Sciatic nerve (tissue), 2 donors: ENCODE results near the gene PLPPR3. TPM values are rescaled to one million over a fixed set of nuclear protein-coding genes. Genes with fewer than 3 reads are reported as not detected.
A peak's percentile ranks its signal among the peaks of the same experiment; 100 is the strongest.

Experiments used
- ATAC-seq: fragments of 200-7000 bp; cut with Tn5 transposase; one replicate; pipeline ENCODE4 v1.9.1; 2020; ENCODE audit warnings: mild to moderate bottlenecking, moderate library complexity
- DNase-seq: peaks from one replicate; pipeline ENCODE4 v3.0.0-alpha.2; 2020; ENCODE audit warnings: low spot score
- intact Hi-C: fragments of 100-400 bp; cut with DNase I; formaldehyde crosslinking; loops from one replicate; pipeline ENCODE4 v1.14.2; 2022
- total RNA-seq: library from RNA; stranded (reverse); fragmentation: NEBNext Ultra II Directional; extraction: Animal tissue kit (Norgen Biotek cat#: 25700); gene quantifications from one replicate; pipeline ENCODE4 v1.2.1, GENCODE V29; 2021
- donor health status: DM: no; HTN: no; CAD: no.
- donor health status: DM: no; HTN: no; CAD: no.

PLPPR3 gene, protein sequence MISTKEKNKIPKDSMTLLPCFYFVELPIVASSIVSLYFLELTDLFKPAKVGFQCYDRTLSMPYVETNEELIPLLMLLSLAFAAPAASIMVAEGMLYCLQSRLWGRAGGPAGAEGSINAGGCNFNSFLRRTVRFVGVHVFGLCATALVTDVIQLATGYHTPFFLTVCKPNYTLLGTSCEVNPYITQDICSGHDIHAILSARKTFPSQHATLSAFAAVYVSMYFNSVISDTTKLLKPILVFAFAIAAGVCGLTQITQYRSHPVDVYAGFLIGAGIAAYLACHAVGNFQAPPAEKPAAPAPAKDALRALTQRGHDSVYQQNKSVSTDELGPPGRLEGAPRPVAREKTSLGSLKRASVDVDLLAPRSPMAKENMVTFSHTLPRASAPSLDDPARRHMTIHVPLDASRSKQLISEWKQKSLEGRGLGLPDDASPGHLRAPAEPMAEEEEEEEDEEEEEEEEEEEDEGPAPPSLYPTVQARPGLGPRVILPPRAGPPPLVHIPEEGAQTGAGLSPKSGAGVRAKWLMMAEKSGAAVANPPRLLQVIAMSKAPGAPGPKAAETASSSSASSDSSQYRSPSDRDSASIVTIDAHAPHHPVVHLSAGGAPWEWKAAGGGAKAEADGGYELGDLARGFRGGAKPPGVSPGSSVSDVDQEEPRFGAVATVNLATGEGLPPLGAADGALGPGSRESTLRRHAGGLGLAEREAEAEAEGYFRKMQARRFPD
- total RNA-seq, result not detected

DNA sequence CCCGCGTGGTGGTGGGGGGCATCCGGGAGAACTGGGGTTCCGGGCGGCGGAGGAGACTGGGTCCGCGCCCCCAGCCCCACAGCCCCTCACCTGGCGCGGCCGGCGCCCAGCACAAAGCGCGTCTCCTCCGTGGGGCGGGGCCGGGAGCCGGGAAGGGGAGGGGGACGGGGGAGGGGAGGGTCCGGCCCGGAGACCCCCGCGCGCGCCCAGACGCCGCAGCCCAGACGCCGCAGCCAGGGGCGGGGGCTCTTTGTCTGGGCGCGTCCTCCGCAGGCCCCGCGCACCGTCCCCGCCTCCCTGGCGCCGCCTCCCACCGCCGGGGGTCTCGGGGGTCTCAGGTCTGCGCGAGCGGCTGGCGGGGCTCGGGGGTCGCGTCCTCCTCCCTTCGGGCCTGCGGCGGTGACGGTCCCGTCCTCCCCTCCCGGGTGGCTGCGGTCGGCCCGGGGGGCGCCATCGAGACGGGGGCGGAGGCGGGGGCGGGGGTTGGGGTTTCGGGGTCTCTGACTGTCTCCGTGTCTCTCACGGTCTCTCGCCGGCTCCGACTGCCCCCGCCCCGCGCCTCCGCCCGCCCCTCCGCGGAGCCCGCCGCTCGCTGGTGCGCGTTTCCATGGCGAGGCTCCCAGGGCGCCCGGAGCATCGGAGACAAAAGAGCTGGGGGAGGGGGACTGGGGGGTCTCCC, at the start of gene PLPPR3:
TSS of gene PLPPR3 (minus strand) at position 131 of the 679 bp plus-strand sequence. CDS start 396 bp downstream, outside the sequence.
- ATAC-seq (no peak), DNase-seq (no peak)
- intact Hi-C loops, result no loop called here

DNA sequence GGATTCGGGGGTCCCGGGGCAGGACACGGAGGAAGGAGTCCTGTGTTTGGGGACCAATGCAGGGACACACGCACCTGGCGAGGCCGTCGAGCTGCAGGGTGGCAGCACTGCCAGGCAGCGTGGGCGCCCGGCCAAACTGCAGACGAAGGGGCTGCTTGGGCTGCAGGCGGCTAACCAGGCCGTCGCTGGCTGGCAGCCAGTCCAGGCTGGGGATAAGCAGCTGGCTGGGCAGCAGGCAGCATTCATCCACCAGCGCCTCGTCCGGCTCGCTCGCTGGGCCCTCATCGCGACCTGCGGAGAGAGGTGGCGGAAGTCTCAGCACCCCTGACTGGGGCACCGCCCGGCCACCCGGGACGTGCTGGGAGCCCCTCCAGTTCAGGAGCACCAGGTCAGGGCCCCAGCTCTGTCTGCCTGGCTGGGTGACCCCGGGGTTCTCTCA, 49.2 kb upstream of the PLPPR3 start:
- DNase-seq, result no peak
- intact Hi-C loops, result no loop called here
- ATAC-seq, result no peak

GRCh38 chr19:870314-870713, 48.6 kb upstream of the PLPPR3 start:
- DNase-seq (no peak), ATAC-seq (no peak)
- intact Hi-C loops, result no loop called here

GRCh38 chr19:869245-870177, 47.8 kb upstream of the PLPPR3 start:
- intact Hi-C loops, result no loop called here
- peak; percentile 77 for ATAC-seq
- DNase-seq, result peak; percentile 87

GRCh38 chr19:868458-869244, 46.9 kb upstream of the PLPPR3 start:
- peak; percentile 2 for ATAC-seq
- DNase-seq, result no peak
- intact Hi-C loops, result no loop called here

GRCh38 chr19:867855-868457, 46.2 kb upstream of the PLPPR3 start:
- no peak for DNase-seq
- intact Hi-C loops, result no loop called here
- no peak for ATAC-seq

- no peak for DNase-seq
- intact Hi-C loops, result no loop called here
- peak; percentile 14 for ATAC-seq
These were observed 45.6 kb upstream of the PLPPR3 start for GRCh38 chr19:867301-867793.

GRCh38 chr19:866769-867300, 45.1 kb upstream of the PLPPR3 start:
- no peak for ATAC-seq
- intact Hi-C loops, result no loop called here

DNA sequence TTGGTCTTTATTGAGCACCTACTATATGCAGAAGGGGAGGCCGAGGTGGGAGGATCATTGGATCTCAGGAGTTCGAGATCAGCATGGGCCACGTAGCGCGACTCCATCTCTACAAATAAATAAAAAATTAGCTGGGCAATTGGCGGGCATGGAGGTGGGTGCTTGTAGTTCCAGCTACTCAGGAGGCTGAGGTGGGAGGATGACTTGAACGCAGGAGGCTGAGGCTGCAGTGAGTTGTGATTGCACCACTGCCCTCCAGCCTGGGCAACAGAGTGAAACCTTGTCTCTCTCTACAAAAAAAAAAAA, 41.5 kb upstream of the PLPPR3 start:
- ATAC-seq, result no peak

More at GRCh38 chr19:866769-867300, 45.1 kb upstream of the PLPPR3 start:
- no peak for DNase-seq

DNA sequence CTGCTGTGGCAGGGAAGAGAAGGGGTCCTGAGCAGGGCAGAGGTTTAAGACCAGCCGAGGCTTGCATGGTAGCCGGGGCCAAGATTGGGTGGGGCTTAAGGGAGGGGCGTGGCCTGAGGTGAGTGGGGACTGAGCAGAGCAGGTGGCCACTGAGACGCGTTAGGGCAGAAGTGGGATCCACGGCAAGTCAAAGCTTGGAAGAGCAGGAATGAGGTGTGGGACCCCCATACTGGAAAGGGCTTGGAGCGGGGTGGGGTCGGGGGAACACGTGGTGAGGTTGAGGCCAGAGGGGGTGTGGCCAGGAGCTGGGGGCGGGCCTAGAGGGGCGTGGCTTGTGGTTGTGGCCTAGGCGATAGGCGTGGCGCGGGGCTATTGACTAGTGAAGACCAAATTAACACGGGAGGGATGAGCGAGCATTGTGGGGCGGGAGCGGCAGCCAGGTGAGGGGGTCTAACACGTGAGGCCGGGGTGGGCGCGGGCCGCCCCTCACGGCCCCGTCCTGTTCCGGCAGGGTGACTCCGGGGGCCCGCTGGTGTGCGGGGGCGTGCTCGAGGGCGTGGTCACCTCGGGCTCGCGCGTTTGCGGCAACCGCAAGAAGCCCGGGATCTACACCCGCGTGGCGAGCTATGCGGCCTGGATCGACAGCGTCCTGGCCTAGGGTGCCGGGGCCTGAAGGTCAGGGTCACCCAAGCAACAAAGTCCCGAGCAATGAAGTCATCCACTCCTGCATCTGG, 41.0 kb upstream of the PLPPR3 start:
- intact Hi-C loops, result no loop called here
- ATAC-seq, result peak; percentile 6
- DNase-seq, result peak; percentile 84

More for the DNA sequence above, 41.5 kb upstream of the PLPPR3 start:
- no peak for DNase-seq
- intact Hi-C loops, result no loop called here

- DNase-seq (peak; percentile 79), ATAC-seq (peak; percentile 0)
- intact Hi-C loops, result no loop called here
These were observed 40.2 kb upstream of the PLPPR3 start for GRCh38 chr19:861756-862580.

DNA sequence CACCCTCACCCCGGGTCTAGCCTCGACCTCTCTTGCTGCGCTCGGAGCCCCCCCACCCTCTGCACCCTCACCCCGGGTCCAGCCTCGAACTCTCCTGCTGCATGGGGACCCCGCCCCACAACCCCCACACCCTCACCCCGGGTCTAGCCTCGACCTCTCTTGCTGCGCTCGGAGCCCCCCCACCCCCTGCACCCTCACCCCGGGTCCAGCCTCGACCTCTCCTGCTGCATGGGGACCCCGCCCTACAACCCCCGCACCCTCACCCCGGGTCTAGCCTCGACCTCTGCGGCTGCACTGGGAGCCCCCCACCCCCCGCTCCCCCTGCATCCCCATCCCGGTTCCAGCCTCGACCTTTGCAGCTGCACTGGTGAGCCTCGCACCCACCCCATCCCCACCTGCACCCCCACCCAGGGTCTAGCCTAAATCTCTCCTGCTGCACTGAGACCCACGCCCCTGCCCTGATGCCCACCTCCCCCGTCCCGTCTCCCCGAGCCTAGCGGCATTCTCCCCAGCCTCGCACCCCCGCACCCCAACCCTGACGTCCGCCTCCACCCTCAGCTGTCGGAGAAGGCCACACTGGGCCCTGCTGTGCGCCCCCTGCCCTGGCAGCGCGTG, 39.5 kb upstream of the PLPPR3 start:
- intact Hi-C loops, result no loop called here
- DNase-seq (no peak), ATAC-seq (no peak)

DNA sequence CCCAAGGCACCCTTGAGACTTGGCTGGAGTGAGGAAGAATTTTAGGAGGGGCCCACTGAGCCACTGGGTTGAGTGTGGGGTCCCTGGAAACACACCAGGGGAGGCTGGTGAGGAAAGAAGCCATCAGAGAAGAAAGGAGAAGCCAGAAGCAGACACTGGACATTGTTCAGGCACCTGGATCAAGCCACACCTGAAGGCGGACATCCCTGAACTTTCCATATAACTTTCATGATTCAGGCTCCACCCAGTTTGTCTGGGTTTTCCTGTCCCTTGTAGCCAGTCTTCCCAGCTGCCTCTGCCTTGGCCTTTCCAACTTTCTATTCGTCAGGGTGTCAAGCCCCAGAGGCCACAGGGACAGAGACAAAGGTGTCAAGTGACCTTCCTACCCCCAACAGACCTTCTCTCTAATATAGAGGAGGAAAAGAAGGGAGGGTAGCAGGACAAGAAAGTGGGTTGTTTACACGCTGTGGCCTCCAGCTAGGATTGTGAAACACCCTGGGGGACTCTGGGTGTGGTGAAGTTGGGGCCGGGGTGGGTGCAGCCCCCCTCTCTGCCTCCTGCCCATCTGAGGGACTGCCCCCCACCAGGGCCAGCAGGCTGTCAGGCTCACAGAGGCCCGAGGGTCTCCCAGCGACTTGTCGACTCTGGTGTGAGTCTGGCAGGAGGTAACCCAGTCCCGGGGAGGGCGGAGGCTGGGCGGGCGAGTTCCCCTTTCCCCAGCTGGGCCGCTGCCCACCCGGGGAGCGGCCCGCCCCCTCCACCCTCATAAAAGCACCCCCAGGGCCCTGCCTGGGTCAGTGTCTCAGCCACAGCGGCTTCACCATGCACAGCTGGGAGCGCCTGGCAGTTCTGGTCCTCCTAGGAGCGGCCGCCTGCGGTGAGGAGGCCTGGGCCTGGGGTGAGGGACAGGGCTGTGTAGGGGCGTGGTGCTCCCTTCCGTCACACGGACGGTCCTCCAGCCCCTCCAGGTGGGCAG, 37.4 kb upstream of the PLPPR3 start, which contains the start of gene CFD:
TSS of gene CFD (plus strand) at position 797 of the 976 bp plus-strand sequence. CDS start at position 823, 26 bp downstream.
- intact Hi-C loops, result no loop called here
- peak; percentile 86 for DNase-seq
- ATAC-seq, result peak; percentile 78

GRCh38 chr19:858284-858683, 36.5 kb upstream of the PLPPR3 start:
- no peak for DNase-seq
- intact Hi-C loops, result no loop called here
- ATAC-seq, result no peak
